Adrenal gland (tissue), 12 donors: ENCODE data around the gene IRF8. TPM values are rescaled to one million over a fixed set of nuclear protein-coding genes. Genes with fewer than 3 reads are reported as not detected.
A peak's percentile ranks its signal among the peaks of the same experiment; 100 is the strongest.

Experiments used
- DNase-seq, 7 donors: peaks; one replicate each; pipeline ENCODE4 v3.0.0-alpha.2; 2019 to 2020
- H3K27ac ChIP-seq, 5 donors: fragments of 200-600 bp; sonication (generic) in 4 of 5; 1 replicate in 3 of 5; 2 replicates in 2 of 5; pipeline versions ENCODE4 v1.5.1 to v1.8.0; 2016 to 2020; ENCODE audit warnings: mild to moderate bottlenecking in 1 of 5
- H3K27me3 ChIP-seq: fragments of 200-600 bp; 2 replicates; pipeline ENCODE4 v1.8.0; 2021
- H3K36me3 ChIP-seq, 2 donors: fragments of 200-600 bp; replicated peaks in 1 of 2; 1 replicate in 1 of 2; 2 replicates in 1 of 2; pipeline versions ENCODE4 v1.5.1 to v1.8.0; 2018 to 2022
- H3K4me1 ChIP-seq, 2 donors: fragments of 200-600 bp; replicated peaks in 1 of 2; 1 replicate in 1 of 2; 2 replicates in 1 of 2; pipeline versions ENCODE4 v1.5.1 to v1.8.0; 2018 to 2021
- H3K4me3 ChIP-seq, 4 donors: fragments of 200-600 bp; sonication (generic) in 3 of 4; one replicate each; pipeline ENCODE4 v1.5.1; 2016 to 2018
- H3K9me3 ChIP-seq, 3 donors: fragments of 200-600 bp; sonication (generic) in 1 of 3; replicated peaks in 1 of 3; 1 replicate in 2 of 3; 2 replicates in 1 of 3; pipeline versions ENCODE4 v1.5.1 to v1.8.0; 2016 to 2021
- POLR2A ChIP-seq, 2 donors: fragments of 450-650 bp; IDR thresholded peaks; one replicate each; pipeline ENCODE4 v1.6.1; 2017; ENCODE audit warnings: antibody characterized with exemption in 2 of 2, mild to moderate bottlenecking in 2 of 2, moderate library complexity in 1 of 2
- WGBS, 4 donors: extraction: QIAGEN DNeasy Blood & Tissue Kit in 2 of 4; methylation state at CpG; one replicate each; pipeline versions ENCODE4 v1.1.5 to v1.1.7; 2013 to 2017; 5-methylcytosine and 5-hydroxymethylcytosine counted together
- intact Hi-C, 2 donors: fragments of 100-400 bp; cut with DNase I; formaldehyde crosslinking; loops; one replicate each; pipeline versions ENCODE4 v1.14.1 to v1.15.0; 2022 to 2023
- microRNA-seq, 3 donors: library from miRNA; unstranded; fragments of <30 nt; microRNA quantifications; one replicate each; pipeline ENCODE4, GENCODE V29; 2017 to 2020
- polyA plus RNA-seq, 3 donors: library from polyadenylated mRNA; stranded (reverse); fragments of 200-250 nt in 2 of 3; fragments of 350-450 nt in 1 of 3; fragmentation: Illumina TruSeq in 1 of 3; extraction: RNeasy Lipid Tissue Mini Kit (QIAGEN cat#74804) in 1 of 3; gene quantifications; one replicate each; pipeline ENCODE4 v1.2.3, GENCODE V29; 2013 to 2014
- small RNA-seq, 2 donors: library from RNA; depleted of rRNA; stranded (forward); fragments of <200 nt; gene quantifications; one replicate each; pipeline ENCODE3, GENCODE V24; 2016
- total RNA-seq, 9 donors: library from RNA; depleted of rRNA in 4 of 9; stranded (reverse); fragments of >200 nt in 4 of 9; fragments of 120-200 nt in 1 of 9; fragmentation: NEBNext Ultra II Directional in 1 of 9; extraction: Animal tissue kit (Norgen Biotek cat#: 25700) in 1 of 9; gene quantifications; one replicate each; pipeline versions ENCODE4 v1.1.0 to v1.2.4, GENCODE V29; 2013 to 2023
- TF ChIP-seq, protein P1 (sequence below), 6 experiments: fragments of 450-650 bp in 4 of 6; fragments of 200-600 bp in 2 of 6; sonication (generic) in 1 of 6; IDR thresholded peaks; 1 replicate in 5 of 6; 2 replicates in 1 of 6; pipeline versions ENCODE4 v1.5.1 to v1.8.0; 2016 to 2021; ENCODE audit warnings: antibody characterized with exemption in 6 of 6, mild to moderate bottlenecking in 2 of 6, moderate library complexity in 1 of 6
- donor health status: healthy with polysubstance abuse.
- donor health status: Bipolar disorder and iron deficiency.
- donor health status: DM: yes; HTN: yes; CAD: no.
- donor health status: DM: no; HTN: no; CAD: no.
- donor health status: DM: no; HTN: no; CAD: no.
- donor health status: DM: yes; HTN: yes; CAD: no.

The IRF8 gene
- total and polyA plus RNA-seq, 12 donors, result 3.4 to 40.1 (median 16.3) TPM

DNA sequence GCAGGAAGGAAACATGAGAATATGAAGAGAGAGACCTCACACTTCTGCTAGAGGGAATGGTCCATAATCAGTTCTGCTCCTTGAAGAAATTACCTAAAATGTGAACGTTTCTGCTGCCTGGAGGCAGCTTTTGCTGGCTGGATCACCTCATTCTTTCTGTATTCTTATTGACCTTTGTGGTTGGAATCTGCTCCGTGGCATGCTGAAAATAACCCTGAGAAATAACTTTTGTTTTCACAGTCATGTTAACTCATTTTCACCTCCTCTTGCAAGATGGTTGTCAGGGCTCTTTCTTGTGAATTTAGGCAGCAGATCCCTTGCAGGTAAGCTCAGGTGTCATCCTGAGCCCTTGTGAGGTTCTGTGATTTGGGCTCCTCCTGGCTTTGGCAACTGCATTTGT, 70.2 kb downstream of the IRF8 start:
- Histone ChIP-seq H3K4me1 (no peaks in the 10 kb centered on the region), H3K4me3 (no peak overlapping the region), H3K27me3 (no peaks in the 10 kb centered on the region), H3K27ac (peak overlapping the region in 1 of 5 donors; percentile 45), H3K36me3 (no peaks in the 10 kb centered on the region), H3K9me3 (no peaks in the 10 kb centered on the region)
- 8 to 13% (median 10%) methylated on average over 2 of the region's 2 CpGs for WGBS, 4 donors
- intact Hi-C loops, result no loop called here
- no peak for TF ChIP-seq POLR2A (IDR thresholded peaks at IDR 0.05)
- TF ChIP-seq, protein P1, sequence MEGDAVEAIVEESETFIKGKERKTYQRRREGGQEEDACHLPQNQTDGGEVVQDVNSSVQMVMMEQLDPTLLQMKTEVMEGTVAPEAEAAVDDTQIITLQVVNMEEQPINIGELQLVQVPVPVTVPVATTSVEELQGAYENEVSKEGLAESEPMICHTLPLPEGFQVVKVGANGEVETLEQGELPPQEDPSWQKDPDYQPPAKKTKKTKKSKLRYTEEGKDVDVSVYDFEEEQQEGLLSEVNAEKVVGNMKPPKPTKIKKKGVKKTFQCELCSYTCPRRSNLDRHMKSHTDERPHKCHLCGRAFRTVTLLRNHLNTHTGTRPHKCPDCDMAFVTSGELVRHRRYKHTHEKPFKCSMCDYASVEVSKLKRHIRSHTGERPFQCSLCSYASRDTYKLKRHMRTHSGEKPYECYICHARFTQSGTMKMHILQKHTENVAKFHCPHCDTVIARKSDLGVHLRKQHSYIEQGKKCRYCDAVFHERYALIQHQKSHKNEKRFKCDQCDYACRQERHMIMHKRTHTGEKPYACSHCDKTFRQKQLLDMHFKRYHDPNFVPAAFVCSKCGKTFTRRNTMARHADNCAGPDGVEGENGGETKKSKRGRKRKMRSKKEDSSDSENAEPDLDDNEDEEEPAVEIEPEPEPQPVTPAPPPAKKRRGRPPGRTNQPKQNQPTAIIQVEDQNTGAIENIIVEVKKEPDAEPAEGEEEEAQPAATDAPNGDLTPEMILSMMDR (IDR thresholded peaks at IDR 0.05), result no peak
- DNase-seq, result no peak

DNA sequence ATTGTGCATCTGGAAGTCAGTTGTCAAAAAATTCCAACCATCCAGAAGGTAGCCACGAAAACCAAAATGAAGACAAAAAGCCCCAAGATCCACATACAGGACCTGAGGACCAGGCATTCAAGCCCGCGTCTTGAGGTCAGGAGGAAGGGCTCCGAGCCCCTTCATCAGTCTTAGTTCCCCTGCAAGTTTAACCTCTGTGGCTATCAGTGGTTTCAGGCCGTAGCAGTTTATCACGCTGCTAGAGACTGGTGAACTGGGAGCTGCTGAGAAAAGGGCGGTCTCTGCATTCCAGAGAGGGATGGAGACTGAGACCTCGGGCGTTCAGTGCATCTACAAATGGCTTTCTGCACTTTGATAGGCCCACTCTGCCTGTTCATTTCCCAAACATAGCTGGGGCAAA, 70.6 kb downstream of the IRF8 start:
- H3K4me3 ChIP-seq, result no peak overlapping the region
- intact Hi-C loops, result no loop called here
- H3K27ac ChIP-seq, result peak overlapping the region in 1 of 5 donors; percentile 45
- TF ChIP-seq, protein P1 (IDR thresholded peaks at IDR 0.05), result no peak
- TF ChIP-seq POLR2A (IDR thresholded peaks at IDR 0.05), result no peak
- 45 to 62% (median 52%) methylated on average over 5 to 9 of the region's 9 CpGs for WGBS, 4 donors
- DNase-seq, result peak in 1 of 7 donors; percentile 26
- no peaks in the 10 kb centered on the region for H3K4me1 ChIP-seq
- H3K9me3 ChIP-seq, result no peaks in the 10 kb centered on the region
- no peaks in the 10 kb centered on the region for H3K36me3 ChIP-seq
- H3K27me3 ChIP-seq, result no peaks in the 10 kb centered on the region

- DNase-seq, result no peak
- intact Hi-C loops, result no loop called here
- Histone ChIP-seq H3K27me3 (no peaks in the 10 kb centered on the region), H3K4me1 (no peaks in the 10 kb centered on the region), H3K27ac (peak overlapping the region in 2 of 5 donors; percentile 38 to 52), H3K36me3 (no peaks in the 10 kb centered on the region), H3K9me3 (no peaks in the 10 kb centered on the region), H3K4me3 (no peak overlapping the region)
- TF ChIP-seq POLR2A (IDR thresholded peaks at IDR 0.05), result no peak
- TF ChIP-seq, protein P1 (IDR thresholded peaks at IDR 0.05), result no peak
- 60 to 65% (median 61%) methylated on average over 12 to 14 of the region's 14 CpGs for WGBS, 4 donors
Measured at GRCh38 chr16:85970016-85970733, 71.2 kb downstream of the IRF8 start.

DNA sequence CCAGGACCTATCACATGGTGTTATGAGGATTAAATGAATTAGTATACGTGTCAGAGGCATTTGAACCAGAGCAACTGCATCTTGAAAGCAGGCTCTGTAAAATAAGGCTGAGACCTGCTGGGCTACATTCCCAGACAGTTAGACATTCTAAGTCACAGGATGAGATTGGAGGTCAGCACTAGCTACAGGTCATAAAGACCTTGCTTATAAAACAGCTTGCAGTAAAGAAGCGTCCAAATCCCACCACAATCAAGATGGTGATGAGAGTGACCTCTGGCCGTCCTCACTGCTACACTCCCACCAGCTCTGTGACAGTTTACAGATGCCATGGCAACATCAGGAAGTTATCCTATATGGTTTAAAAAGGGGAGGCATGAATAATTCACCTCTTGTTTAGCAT, 71.8 kb downstream of the IRF8 start:
- TF ChIP-seq, protein P1 (IDR thresholded peaks at IDR 0.05), result no peak
- TF ChIP-seq POLR2A (IDR thresholded peaks at IDR 0.05), result no peak

More for the DNA sequence above, 71.8 kb downstream of the IRF8 start:
- H3K27me3 ChIP-seq, result no peaks in the 10 kb centered on the region
- no peak for DNase-seq
- H3K9me3 ChIP-seq, result no peaks in the 10 kb centered on the region
- H3K27ac ChIP-seq, result peak overlapping the region in 1 of 5 donors; percentile 52
- H3K36me3 ChIP-seq, result no peaks in the 10 kb centered on the region
- WGBS, 4 donors, result 66 to 75% (median 70%) methylated on average over 3 of the region's 3 CpGs
- intact Hi-C loops, result no loop called here
- no peak overlapping the region for H3K4me3 ChIP-seq
- no peaks in the 10 kb centered on the region for H3K4me1 ChIP-seq

Small RNA genes within 50 kb of the gene (microRNA-seq; reads per million reads assigned to microRNA genes)
- gene MIR6774, result 0.38 to 3.4 (median 0.89) reads per million in 3 donors

Small RNA genes within 50 kb of the gene (small RNA-seq; reads per million reads assigned to genes)
- gene MIR6774, result 0 reads per million in 2 donors

Other genes starting within 250 kb of the IRF8 start
- gene GINS2, start 210.2 kb upstream of the IRF8 start, total RNA-seq, result 1 to 10 TPM in 7 of 9 donors, under 1 TPM in 2; 0.06 to 7.5 (median 1.8) TPM
- 1 to 10 TPM in 1 of 3 donors, under 1 TPM in 2; 0.72 to 1.2 (median 0.88) TPM for gene GINS2, start 210.2 kb upstream of the IRF8 start, polyA plus RNA-seq
- 1 to 10 TPM in 2 of 9 donors, under 1 TPM in 6, not detected in 1; 0.28 to 2.1 (median 0.46) TPM for gene C16orf74, start 148.1 kb upstream of the IRF8 start, total RNA-seq
- gene C16orf74, start 148.1 kb upstream of the IRF8 start, polyA plus RNA-seq, result 1 to 10 TPM in 2 of 3 donors, under 1 TPM in 1; 0.16 to 3.2 (median 2.7) TPM
- 10 to 100 TPM; 16.9 to 53.8 (median 26.6) TPM for gene EMC8, start 99.6 kb upstream of the IRF8 start, total RNA-seq
- gene EMC8, start 99.6 kb upstream of the IRF8 start, polyA plus RNA-seq, result 10 to 100 TPM; 10.7 to 21.7 (median 11.3) TPM
- 100 to 1,000 TPM; 466 to 710 (median 531) TPM for gene COX4I1, start 99.5 kb upstream of the IRF8 start, total RNA-seq
- 1,000 to 10,000 TPM in 2 of 3 donors, 100 to 1,000 TPM in 1; 506 to 1,628 (median 1,006) TPM for gene COX4I1, start 99.5 kb upstream of the IRF8 start, polyA plus RNA-seq